Bronchial epithelial cell (primary cell): ENCODE measurements around the gene NELL1. TPM values are rescaled to one million over a fixed set of nuclear protein-coding genes. Genes with fewer than 3 reads are reported as not detected.

Source experiments
- DNase-seq: peaks from one replicate; pipeline ENCODE4 v3.0.0-alpha.2; 2010; ENCODE audit warnings: low read depth
- FAIRE-seq: peaks from 2 replicates; lab custom pipeline; 2011; peaks lifted over from hg19 to GRCh38; lab: Jason Lieb, UNC
- H3K27me3 ChIP-seq: 2 replicates; pipeline ENCODE4 v1.5.1; 2011; ENCODE audit warnings: low read length; ENCODE audit not compliant: control insufficient read depth, insufficient read depth
- H3K36me3 ChIP-seq: 2 replicates; pipeline ENCODE4 v1.5.1; 2011; ENCODE audit warnings: low read length; ENCODE audit not compliant: control insufficient read depth, insufficient read depth
- H3K4me3 ChIP-seq: 2 replicates; pipeline ENCODE4 v1.5.1; 2011; ENCODE audit warnings: mild to moderate bottlenecking, low read depth, low read length, control low read depth
- CTCF ChIP-seq: IDR thresholded peaks from 2 replicates; pipeline ENCODE4 v1.5.1; 2011; ENCODE audit warnings: mild to moderate bottlenecking, moderate library complexity, low read length, control low read depth, inconsistent platforms; ENCODE audit not compliant: insufficient read depth, severe bottlenecking
- total RNA-seq: library from RNA; depleted of rRNA; stranded (reverse); fragments of >200 nt; gene quantifications from 2 replicates; pipeline ENCODE4 v1.2.1, GENCODE V29; 2014

Gene NELL1
- total RNA-seq, result not detected in 2 replicates

GRCh38 chr11:20668844-20669819 lies at the start of gene NELL1:
NELL1 (plus strand) TSS chr11:20669586.
- H3K4me3 ChIP-seq, result no peak within 1 kb of the TSS
- DNase-seq (no peak), FAIRE-seq (no peak)
- no peaks in the 10 kb centered on the region for H3K36me3 ChIP-seq
- no peak for TF ChIP-seq CTCF
- peaks cover 40% of the 10 kb centered on the region for H3K27me3 ChIP-seq

GRCh38 chr11:20620988-20621387 lies 48.4 kb upstream of the NELL1 start:
- Histone ChIP-seq H3K27me3 (peaks cover 2% of the 10 kb centered on the region), H3K36me3 (no peaks in the 10 kb centered on the region), H3K4me3 (no peak overlapping the region)
- DNase-seq, result no peak
- TF ChIP-seq CTCF, result no peak
- FAIRE-seq, result no peak

- peaks cover 2% of the 10 kb centered on the region for H3K27me3 ChIP-seq
- DNase-seq (no peak), FAIRE-seq (no peak)
- no peaks in the 10 kb centered on the region for H3K36me3 ChIP-seq
- no peak for TF ChIP-seq CTCF
- H3K4me3 ChIP-seq, result no peak overlapping the region
Measured at GRCh38 chr11:20621679-20622078, 47.7 kb upstream of the NELL1 start.

- Histone ChIP-seq H3K4me3 (no peak overlapping the region), H3K36me3 (no peaks in the 10 kb centered on the region), H3K27me3 (no peaks in the 10 kb centered on the region)
- DNase-seq (no peak), FAIRE-seq (peak; percentile 83)
- no peak for TF ChIP-seq CTCF
Measured at GRCh38 chr11:20623252-20623651, 46.1 kb upstream of the NELL1 start.

GRCh38 chr11:20626279-20626678 lies 43.1 kb upstream of the NELL1 start:
- no peaks in the 10 kb centered on the region for H3K36me3 ChIP-seq
- no peak for TF ChIP-seq CTCF
- H3K27me3 ChIP-seq, result no peaks in the 10 kb centered on the region
- FAIRE-seq (no peak), DNase-seq (no peak)
- no peak overlapping the region for H3K4me3 ChIP-seq
